ENCODE data around the gene IRAK3. TPM values are rescaled to one million over a fixed set of nuclear protein-coding genes. Genes with fewer than 3 reads are reported as not detected.

The IRAK3 gene
- total and polyA plus RNA-seq, 2 donors (not counting 3 experiments of a cell fraction or from before 2014, with no cell fraction given) = 2.3 to 8.5 TPM

DNA sequence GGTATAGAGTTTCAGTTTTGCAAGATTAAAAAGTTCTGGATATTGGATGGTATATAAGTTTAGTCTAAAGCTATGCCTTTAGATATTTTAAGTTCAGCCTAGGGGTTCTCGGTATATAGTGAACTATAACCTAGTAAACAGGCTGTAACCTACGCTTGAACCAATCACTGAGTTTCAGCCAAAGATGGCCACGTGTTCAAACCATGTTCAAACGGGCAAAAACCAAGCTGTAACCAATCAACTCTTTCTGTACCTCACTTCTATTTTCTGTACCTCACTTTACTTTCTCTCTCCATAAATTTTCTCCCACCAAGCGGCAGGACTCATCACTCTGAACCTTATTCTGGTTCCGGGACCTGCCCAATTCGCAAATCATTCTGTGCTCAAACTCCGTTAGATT is 20.6 kb upstream of the IRAK3 start:
- no peak overlapping the region for H2AFZ ChIP-seq (ENCODE audit: low read depth, low read length)
- dilution Hi-C loops (cut with MboI; ENCODE audit: extremely low pct_ligation_motif_present, low sequenced_read_pairs) = no loop called here
- ChIA-PET CTCF (interaction anchor here (0.7 to 2.6 kb wide), 9 partner anchors 10 to 526 kb away, joined by 3 to 27 read pairs (median 7); no protein-coding TSS in a partner anchor), POLR2A (interaction anchor here (1.5 to 1.7 kb wide), 2 partner anchors 23 to 67 kb away, joined by 8 to 10 read pairs; no protein-coding TSS in a partner anchor)
- no peak for TF ChIP-seq MAX (IDR thresholded peaks at IDR 0.05; ENCODE audit: insufficient read depth, insufficient read length)
- TF ChIP-seq GATA2 (IDR thresholded peaks at IDR 0.05; ENCODE audit: insufficient read depth, insufficient read length, low read depth, low read length) = no peak
- TF ChIP-seq MYC (IDR thresholded peaks at IDR 0.05; ENCODE audit: low read depth, low read length) = no peak
- TF ChIP-seq POLR2A (IDR thresholded peaks at IDR 0.05; ENCODE audit: low read depth, low read length) = no peak
- TF ChIP-seq, protein P1, sequence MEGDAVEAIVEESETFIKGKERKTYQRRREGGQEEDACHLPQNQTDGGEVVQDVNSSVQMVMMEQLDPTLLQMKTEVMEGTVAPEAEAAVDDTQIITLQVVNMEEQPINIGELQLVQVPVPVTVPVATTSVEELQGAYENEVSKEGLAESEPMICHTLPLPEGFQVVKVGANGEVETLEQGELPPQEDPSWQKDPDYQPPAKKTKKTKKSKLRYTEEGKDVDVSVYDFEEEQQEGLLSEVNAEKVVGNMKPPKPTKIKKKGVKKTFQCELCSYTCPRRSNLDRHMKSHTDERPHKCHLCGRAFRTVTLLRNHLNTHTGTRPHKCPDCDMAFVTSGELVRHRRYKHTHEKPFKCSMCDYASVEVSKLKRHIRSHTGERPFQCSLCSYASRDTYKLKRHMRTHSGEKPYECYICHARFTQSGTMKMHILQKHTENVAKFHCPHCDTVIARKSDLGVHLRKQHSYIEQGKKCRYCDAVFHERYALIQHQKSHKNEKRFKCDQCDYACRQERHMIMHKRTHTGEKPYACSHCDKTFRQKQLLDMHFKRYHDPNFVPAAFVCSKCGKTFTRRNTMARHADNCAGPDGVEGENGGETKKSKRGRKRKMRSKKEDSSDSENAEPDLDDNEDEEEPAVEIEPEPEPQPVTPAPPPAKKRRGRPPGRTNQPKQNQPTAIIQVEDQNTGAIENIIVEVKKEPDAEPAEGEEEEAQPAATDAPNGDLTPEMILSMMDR (IDR thresholded peaks at IDR 0.05; ENCODE audit: extremely low read depth in 1 of 2, insufficient read depth in 1 of 2, low read depth in 1 of 2, low read length in 2 of 2) = no peak
- no peak for TF ChIP-seq FOS (IDR thresholded peaks at IDR 0.05; ENCODE audit: borderline replicate concordance, insufficient read depth, low read length)
- TF ChIP-seq EZH2 (IDR thresholded peaks at IDR 0.05; ENCODE audit: borderline replicate concordance, low read depth, low read length, severe bottlenecking) = no peak
- TF ChIP-seq JUN (IDR thresholded peaks at IDR 0.05; ENCODE audit: borderline replicate concordance, insufficient read depth, insufficient read length, low read depth) = no peak
- no peak for TF ChIP-seq POLR2AphosphoS5 (IDR thresholded peaks at IDR 0.05; ENCODE audit: insufficient read depth, low read depth, low read length)
- FAIRE-seq (no peak), DNase-seq (ENCODE audit: low read depth, low spot score) (no peak)
- H3K27ac ChIP-seq (ENCODE audit: insufficient read depth, low read depth, low read length) = no peak overlapping the region
- peaks cover 7% of the 10 kb centered on the region for H3K4me1 ChIP-seq (ENCODE audit: control insufficient read depth, extremely low read depth, insufficient read depth, low read length)
- no peaks in the 10 kb centered on the region for H3K27me3 ChIP-seq (ENCODE audit: control insufficient read depth in 2 of 2, insufficient read depth in 2 of 2, low read length in 2 of 2)
- peak overlapping the region in 1 of 3 experiments; percentile 88 for H3K4me3 ChIP-seq (replicated peaks in 1 of 3; ENCODE audit: insufficient read depth in 1 of 3, low read depth in 1 of 3, low read length in 3 of 3)
- H3K79me2 ChIP-seq (ENCODE audit: control insufficient read depth, insufficient read depth, low read length) = peaks cover 55% of the 10 kb centered on the region
- no TSS peak for BruUV-seq (replicated peaks)
- H3K36me3 ChIP-seq (ENCODE audit: control insufficient read depth in 2 of 2, extremely low read depth in 1 of 2, insufficient read depth in 2 of 2, low read length in 2 of 2) = no peaks in the 10 kb centered on the region
- H3K9me3 ChIP-seq (replicated peaks; ENCODE audit: control insufficient read depth, insufficient read depth, low read length) = no peaks in the 10 kb centered on the region
- peaks cover 3% of the 10 kb centered on the region for H4K20me1 ChIP-seq (replicated peaks; ENCODE audit: control insufficient read depth, extremely low read depth, insufficient read depth, low read length)
- H3K9me1 ChIP-seq (replicated peaks; ENCODE audit: control insufficient read depth, extremely low read depth, insufficient read depth, low read length) = no peaks in the 10 kb centered on the region
- intact Hi-C loops (cut with micrococcal nuclease) = no loop called here
- H3K4me2 ChIP-seq (ENCODE audit: insufficient read depth, low read length) = peak overlapping the region; percentile 77
- H3K9ac ChIP-seq (replicated peaks; ENCODE audit: extremely low read depth, insufficient read depth, low read length) = peak overlapping the region; percentile 95

Measured in endothelial cell of umbilical vein (primary cell).